ENCODE data around the gene GREB1. TPM values are rescaled to one million over a fixed set of nuclear protein-coding genes. Genes with fewer than 3 reads are reported as not detected.

GREB1 gene
- polyA plus RNA-seq, 1 donor from 2014 or later, result 17.2 TPM

- TF ChIP-seq SMC3 (conservative IDR thresholded peaks at IDR 0.05; ENCODE audit: poor library complexity), result no peak
- TF ChIP-seq MXI1 (conservative IDR thresholded peaks at IDR 0.05; ENCODE audit: poor library complexity, severe bottlenecking), result no peak
- TF ChIP-seq EZH2 (IDR thresholded peaks at IDR 0.05; ENCODE audit: borderline replicate concordance, insufficient read depth, low read length, poor library complexity, severe bottlenecking), result no peak
- no peak for TF ChIP-seq EP300 (conservative IDR thresholded peaks at IDR 0.05; ENCODE audit: poor library complexity, severe bottlenecking)
- no peak for TF ChIP-seq TAF1 (IDR thresholded peaks at IDR 0.05; ENCODE audit: low read depth)
- no peak for TF ChIP-seq RAD21 (conservative IDR thresholded peaks at IDR 0.05)
- TF ChIP-seq CTCF (IDR thresholded peaks at IDR 0.05; ENCODE audit: poor library complexity, severe bottlenecking), result no peak
- TF ChIP-seq REST (IDR thresholded peaks at IDR 0.05; ENCODE audit: borderline replicate concordance), result no peak
- no peak for TF ChIP-seq POLR2AphosphoS5 (IDR thresholded peaks at IDR 0.05)
- Histone ChIP-seq H3K4me2 (ENCODE audit: low read length) (no peak overlapping the region), H3K79me2 (replicated peaks; ENCODE audit: insufficient read depth, low read length) (no peaks in the 10 kb centered on the region), H2AFZ (ENCODE audit: low read depth, low read length) (no peak overlapping the region), H3K9ac (ENCODE audit: low read length) (no peak overlapping the region), H3K27ac (ENCODE audit: low read length) (no peak overlapping the region), H3K27me3 (ENCODE audit: insufficient read depth, low read depth, low read length) (no peaks in the 10 kb centered on the region), H3K4me3 (ENCODE audit: low read length) (no peak overlapping the region), H3K9me2 (ENCODE audit: insufficient read depth, low read length) (no peaks in the 10 kb centered on the region), H3K36me3 (ENCODE audit: insufficient read depth, low read length) (no peaks in the 10 kb centered on the region), H3K9me3 (ENCODE audit: low read length) (no peaks in the 10 kb centered on the region), H4K20me1 (ENCODE audit: insufficient read depth) (no peaks in the 10 kb centered on the region), H3F3A (ENCODE audit: insufficient read depth, low read length, poor library complexity, severe bottlenecking) (no peaks in the 10 kb centered on the region)
These were observed 46.2 kb downstream of the GREB1 start for GRCh38 chr2:11579867-11580659.

GRCh38 chr2:11580697-11581096 lies 46.9 kb downstream of the GREB1 start:
- Histone ChIP-seq H4K20me1 (ENCODE audit: insufficient read depth) (no peaks in the 10 kb centered on the region), H3K9me2 (ENCODE audit: insufficient read depth, low read length) (no peaks in the 10 kb centered on the region), H3K9me3 (ENCODE audit: low read length) (no peaks in the 10 kb centered on the region), H2AFZ (ENCODE audit: low read depth, low read length) (no peak overlapping the region), H3K4me2 (ENCODE audit: low read length) (no peak overlapping the region), H3K79me2 (replicated peaks; ENCODE audit: insufficient read depth, low read length) (no peaks in the 10 kb centered on the region), H3K9ac (ENCODE audit: low read length) (no peak overlapping the region), H3K27me3 (ENCODE audit: insufficient read depth, low read depth, low read length) (no peaks in the 10 kb centered on the region), H3K36me3 (ENCODE audit: insufficient read depth, low read length) (no peaks in the 10 kb centered on the region), H3F3A (ENCODE audit: insufficient read depth, low read length, poor library complexity, severe bottlenecking) (no peaks in the 10 kb centered on the region), H3K4me3 (ENCODE audit: low read length) (no peak overlapping the region), H3K27ac (ENCODE audit: low read length) (no peak overlapping the region)
- TF ChIP-seq EZH2 (IDR thresholded peaks at IDR 0.05; ENCODE audit: borderline replicate concordance, insufficient read depth, low read length, poor library complexity, severe bottlenecking) (no peak), MXI1 (conservative IDR thresholded peaks at IDR 0.05; ENCODE audit: poor library complexity, severe bottlenecking) (no peak), TAF1 (IDR thresholded peaks at IDR 0.05; ENCODE audit: low read depth) (no peak), RAD21 (conservative IDR thresholded peaks at IDR 0.05) (no peak), EP300 (conservative IDR thresholded peaks at IDR 0.05; ENCODE audit: poor library complexity, severe bottlenecking) (no peak), POLR2AphosphoS5 (IDR thresholded peaks at IDR 0.05) (no peak), SMC3 (conservative IDR thresholded peaks at IDR 0.05; ENCODE audit: poor library complexity) (no peak), CTCF (IDR thresholded peaks at IDR 0.05; ENCODE audit: poor library complexity, severe bottlenecking) (no peak), REST (IDR thresholded peaks at IDR 0.05; ENCODE audit: borderline replicate concordance) (no peak)

Data from neural cell (in vitro differentiated cells).